Measurements from ENCODE around the gene ZDHHC22.

DNA sequence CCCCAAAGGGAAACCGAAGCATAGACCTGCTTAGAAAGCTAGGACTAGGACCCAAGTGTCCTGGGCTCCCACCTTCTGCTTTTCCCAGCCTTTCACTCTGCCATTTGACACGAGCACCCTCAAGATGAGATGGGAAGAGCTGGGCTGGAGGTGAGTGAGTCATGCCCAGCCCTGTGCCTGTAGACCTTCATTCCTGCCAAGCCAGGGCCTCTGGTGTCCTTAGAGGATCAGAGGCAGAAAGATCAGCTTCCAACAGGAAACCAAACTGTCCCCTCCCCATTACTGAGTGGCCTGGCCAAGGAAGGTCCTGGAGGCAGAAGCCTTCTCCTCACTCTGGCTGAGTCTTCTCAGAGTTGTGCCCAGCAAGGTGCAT, 43.5 kb upstream of the ZDHHC22 start:
- TF ChIP-seq, protein P1, sequence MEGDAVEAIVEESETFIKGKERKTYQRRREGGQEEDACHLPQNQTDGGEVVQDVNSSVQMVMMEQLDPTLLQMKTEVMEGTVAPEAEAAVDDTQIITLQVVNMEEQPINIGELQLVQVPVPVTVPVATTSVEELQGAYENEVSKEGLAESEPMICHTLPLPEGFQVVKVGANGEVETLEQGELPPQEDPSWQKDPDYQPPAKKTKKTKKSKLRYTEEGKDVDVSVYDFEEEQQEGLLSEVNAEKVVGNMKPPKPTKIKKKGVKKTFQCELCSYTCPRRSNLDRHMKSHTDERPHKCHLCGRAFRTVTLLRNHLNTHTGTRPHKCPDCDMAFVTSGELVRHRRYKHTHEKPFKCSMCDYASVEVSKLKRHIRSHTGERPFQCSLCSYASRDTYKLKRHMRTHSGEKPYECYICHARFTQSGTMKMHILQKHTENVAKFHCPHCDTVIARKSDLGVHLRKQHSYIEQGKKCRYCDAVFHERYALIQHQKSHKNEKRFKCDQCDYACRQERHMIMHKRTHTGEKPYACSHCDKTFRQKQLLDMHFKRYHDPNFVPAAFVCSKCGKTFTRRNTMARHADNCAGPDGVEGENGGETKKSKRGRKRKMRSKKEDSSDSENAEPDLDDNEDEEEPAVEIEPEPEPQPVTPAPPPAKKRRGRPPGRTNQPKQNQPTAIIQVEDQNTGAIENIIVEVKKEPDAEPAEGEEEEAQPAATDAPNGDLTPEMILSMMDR (IDR thresholded peaks at IDR 0.05): no peak
- TF ChIP-seq EZH2phosphoT487 (IDR thresholded peaks at IDR 0.05; ENCODE audit: borderline replicate concordance, low read depth) (no peak), ELF1 (IDR thresholded peaks at IDR 0.05) (no peak), POLR2AphosphoS5 (IDR thresholded peaks at IDR 0.05; ENCODE audit: low read depth, low read length) (no peak), PBX3 (IDR thresholded peaks at IDR 0.05) (no peak), SMC3 (IDR thresholded peaks at IDR 0.05; ENCODE audit: low read depth, low read length) (no peak)

Data from SK-N-SH (cell line).